HTR-8/SVneo (cell line): ENCODE results near the gene YEATS4.

Experiments
- DNase-seq: peaks from one replicate; pipeline ENCODE4 v3.0.0; 2011; ENCODE audit warnings: low spot score, mixed read lengths; ENCODE audit not compliant: insufficient read length
- FAIRE-seq: peaks from 2 replicates; lab custom pipeline; 2011; peaks lifted over from hg19 to GRCh38; lab: Jason Lieb, UNC

YEATS4 gene

DNA sequence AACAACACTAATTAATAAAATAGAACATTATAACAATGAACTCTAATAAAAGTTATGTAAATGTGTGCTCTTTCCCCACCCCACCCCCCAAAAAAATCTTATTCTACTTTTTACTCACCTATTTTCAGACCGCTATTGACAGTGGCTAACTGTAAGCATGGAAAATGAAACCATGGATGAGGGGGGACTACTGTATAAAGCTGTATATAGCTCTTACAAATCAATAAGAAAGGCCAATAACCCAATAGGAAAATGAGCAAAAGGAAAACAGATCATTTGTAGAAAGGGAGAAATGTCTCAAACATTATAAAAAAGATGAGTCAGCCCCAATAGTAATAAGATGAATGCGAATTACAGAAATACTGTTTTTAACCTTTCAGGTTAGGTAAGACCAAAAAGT lies 27.4 kb downstream of the YEATS4 start:
- DNase-seq (no peak), FAIRE-seq (no peak)

DNA sequence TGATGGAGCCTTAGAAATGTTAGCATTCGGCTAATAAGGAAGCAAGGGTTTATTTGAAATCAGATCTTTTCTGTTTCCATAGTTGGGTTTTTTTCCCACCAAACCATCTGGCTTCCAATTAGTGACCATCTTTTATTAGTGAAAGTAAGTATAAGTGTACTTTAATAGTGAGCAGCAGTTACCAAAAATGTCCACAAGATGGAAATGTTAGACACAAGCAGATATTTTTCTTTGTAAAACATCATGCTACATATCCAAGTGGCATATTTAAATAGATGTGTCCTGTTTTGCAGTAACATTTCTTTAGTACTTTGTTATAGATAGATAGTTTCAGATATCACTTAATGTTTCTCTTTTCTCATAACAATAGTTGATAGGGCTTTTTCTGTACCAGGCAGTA lies 28.8 kb downstream of the YEATS4 start:
- DNase-seq: peak; percentile 11
- no peak for FAIRE-seq

DNA sequence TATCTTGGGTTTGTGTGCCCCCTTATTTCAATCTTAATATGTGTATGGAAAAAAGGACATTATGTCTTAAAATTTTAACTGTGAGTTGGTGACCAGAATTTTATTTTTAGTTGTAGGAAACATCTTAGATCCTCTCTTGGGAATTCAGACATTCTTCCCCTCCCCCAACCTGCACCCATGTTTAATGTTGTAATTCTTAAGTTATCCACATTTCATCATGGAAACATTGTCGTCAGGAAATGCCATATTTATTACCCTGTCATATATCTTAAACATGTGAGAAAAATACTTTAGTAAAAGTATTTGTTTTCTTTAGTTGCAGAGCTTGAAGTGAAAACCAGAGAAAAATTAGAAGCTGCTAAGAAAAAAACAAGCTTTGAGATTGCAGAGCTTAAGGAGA lies 30.3 kb downstream of the YEATS4 start:
- DNase-seq (peak; percentile 19), FAIRE-seq (no peak)

DNA sequence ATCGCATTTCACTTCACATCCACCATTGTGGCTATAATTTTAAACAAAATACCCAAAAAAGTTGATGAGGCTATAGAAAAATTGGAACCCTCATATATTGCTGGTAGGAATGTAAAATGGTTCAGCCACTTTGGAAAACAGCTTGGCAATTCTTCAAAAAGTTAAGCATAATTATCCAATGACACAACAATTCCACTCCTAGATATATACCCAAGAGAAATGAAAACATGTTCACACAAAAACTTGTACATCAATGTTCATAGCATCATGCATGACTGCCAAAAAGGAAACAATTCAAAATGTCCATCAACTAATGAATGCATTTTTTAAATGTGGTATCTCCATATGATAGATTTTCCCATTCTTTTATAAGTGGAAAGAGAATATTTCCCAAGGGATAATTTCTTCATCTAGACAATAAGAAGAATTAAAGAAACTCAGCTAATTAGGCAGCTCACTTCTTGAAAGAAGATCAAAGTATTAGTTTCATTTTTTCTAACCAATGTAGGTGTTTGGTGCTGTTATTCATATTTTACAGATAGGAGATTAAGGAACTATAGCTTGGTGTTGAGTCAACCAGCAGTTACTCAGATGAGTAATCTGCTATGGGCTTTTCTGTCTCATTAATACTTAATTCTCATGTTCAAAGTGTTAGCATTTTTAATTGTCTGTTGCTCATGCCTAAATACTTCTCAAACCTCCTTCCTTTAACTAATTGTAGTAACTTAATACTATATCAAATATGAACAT lies 32.8 kb downstream of the YEATS4 start:
- FAIRE-seq: no peak
- DNase-seq: no peak

DNA sequence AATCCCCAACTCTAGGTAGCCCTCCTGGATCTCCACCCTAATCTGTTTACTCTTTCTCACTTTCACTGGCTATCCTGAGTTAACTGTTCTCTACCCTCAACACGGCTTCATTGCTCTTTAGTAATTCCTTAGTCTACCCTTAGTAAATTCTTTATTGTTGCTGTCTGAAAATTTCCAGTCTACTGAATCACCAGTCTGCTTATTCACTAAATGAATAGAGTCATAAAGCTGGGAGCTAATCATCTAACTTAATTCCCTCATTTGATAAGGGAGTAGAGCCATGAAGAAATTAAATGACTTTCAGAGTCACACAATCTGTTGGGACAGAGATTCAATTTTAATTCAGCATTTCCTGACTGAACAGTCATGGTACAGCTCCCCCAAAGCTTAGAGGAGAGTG lies 36.5 kb downstream of the YEATS4 start:
- FAIRE-seq: no peak
- DNase-seq: no peak

DNA sequence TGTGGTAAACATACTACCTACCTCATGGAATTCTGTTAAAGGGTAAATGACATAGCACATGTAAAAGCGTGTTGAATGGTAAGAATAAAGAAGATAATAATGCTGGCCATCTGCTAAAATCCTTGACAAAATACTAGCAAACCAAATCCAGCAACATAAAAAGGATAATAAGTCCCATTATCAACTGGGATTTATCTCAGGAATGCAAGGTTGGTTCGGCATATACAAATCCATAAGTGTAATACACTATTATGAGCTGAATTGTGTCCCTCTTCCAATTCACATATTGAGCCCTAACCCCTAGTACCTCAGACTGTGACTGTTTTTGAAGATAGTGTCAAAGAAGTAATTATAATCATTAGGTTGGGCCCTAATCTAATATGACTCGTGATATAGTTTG lies 37.4 kb downstream of the YEATS4 start:
- FAIRE-seq (no peak), DNase-seq (no peak)

DNA sequence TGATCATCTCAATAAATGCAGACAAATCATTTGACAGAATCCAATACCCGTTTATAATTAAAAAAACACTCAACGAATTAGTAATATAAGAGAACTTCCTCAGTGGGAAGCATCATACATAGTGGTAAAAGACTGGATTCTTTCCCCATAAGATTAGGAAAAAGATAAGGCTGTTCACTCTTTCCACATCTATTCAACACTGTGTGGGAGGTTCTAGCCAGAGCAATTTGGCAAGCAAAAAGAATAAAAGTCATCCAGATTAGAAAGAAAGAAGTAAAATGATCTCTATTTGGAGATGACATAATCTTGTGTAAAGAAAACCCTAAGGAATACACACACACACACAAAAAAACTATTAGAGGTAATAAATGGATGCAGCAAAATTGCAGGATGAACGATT lies 38.4 kb downstream of the YEATS4 start:
- DNase-seq: no peak
- FAIRE-seq: no peak

DNA sequence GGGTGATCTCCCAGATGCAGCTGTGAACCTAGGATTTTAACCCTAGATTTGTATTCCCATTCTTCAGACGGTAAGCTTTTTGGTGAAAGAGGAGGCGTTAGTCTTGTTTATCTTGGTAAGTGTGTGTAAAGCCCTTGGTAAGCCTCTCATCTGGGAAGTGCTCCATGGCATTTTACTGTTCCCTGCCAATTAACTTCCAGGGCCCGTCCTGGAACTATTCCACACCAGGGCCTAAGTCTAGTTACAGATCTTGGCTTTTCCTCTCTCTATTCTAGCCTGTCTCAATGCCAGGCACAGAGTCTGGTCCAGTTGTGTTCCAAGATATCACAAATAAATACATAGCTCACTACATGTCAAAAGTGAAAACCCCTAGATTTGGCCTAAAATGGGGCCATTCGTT lies 42.4 kb downstream of the YEATS4 start:
- FAIRE-seq (no peak), DNase-seq (no peak)

DNA sequence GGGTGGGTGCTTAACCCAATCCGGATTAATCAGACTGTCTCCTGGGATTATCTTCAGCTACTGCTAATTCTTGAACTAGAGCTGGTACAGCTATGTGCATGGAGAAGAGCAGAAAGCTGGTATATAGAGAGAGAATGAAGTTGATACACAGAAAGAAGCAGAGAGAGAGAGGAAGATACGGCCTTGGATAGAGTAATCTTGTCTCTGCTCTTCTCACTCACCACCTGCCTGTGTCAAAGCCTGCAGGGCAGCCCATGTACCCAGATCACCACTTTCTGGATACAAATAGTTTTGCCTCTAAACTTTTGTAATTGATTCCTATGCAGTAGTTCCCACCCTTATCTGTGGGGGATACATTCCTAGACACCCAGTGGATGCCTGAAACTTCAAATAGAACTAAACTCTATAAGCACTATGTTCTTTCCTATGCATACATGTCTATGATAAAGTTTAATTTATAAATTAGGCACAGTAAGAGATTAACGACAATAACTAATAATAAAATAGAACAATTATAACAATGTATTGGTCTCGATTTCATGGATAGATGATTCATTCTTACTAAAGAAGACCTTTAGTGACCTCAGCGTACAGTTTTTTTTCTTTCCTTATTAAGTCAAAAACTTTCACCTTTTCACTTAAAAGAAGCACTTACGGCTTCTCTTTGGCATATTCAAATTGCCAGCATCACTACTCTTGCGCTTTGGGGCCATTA lies 45.5 kb downstream of the YEATS4 start:
- no peak for FAIRE-seq

DNA sequence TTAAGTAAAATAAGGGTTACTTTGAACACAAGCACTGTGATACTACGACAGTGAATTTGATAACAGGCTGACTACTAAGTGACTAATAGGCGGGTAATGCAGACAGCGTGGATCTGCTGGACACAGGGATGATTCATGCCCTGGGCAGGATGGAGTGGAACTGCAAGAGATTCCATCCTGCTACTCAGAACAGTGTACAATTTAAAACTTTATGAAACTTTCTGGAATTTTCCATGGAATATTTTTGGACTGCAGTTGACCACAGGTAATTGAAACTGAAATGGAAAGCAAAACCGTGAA lies 46.0 kb downstream of the YEATS4 start:
- peak; percentile 44 for FAIRE-seq
- peak; percentile 78 for DNase-seq

More for the DNA sequence above, 45.5 kb downstream of the YEATS4 start:
- DNase-seq: no peak

DNA sequence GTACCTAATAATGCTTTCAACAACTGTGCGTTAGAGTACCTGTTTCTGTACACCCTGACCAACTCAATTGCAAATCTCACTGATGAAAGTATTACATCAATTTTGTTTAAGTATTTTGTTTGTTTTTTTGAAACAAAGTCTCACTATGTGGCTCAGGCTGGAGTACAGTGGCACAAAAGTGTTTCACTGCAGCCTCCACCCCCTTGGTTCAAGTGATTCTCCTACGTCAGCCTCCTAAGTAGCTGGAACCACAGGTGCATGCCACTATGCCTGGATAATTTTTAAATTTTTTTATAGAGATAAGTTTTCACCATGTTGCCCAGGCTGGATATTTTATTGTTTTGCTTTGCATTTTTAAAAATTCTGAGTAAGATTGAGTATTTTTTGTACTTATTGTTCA lies 46.7 kb downstream of the YEATS4 start:
- FAIRE-seq (no peak), DNase-seq (no peak)

DNA sequence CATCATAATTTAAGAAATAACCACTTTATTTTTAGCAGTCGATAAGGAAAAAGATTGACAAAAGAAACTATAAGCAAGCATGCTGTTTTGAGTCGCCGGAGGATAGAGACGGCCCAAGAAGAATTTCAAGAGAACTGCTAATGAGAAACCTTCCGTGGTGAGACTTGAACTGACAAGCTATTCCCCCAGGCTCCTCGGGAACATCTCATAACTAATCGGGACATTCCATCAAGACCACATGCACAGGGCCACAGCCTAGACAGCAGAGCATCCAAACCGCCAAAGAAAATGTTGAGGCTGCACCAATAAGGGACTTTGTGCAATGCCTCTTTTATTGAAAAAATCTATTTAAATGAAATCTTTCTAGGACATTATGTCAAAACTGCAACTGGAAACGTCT lies 51.0 kb downstream of the YEATS4 start:
- DNase-seq (no peak), FAIRE-seq (no peak)

DNA sequence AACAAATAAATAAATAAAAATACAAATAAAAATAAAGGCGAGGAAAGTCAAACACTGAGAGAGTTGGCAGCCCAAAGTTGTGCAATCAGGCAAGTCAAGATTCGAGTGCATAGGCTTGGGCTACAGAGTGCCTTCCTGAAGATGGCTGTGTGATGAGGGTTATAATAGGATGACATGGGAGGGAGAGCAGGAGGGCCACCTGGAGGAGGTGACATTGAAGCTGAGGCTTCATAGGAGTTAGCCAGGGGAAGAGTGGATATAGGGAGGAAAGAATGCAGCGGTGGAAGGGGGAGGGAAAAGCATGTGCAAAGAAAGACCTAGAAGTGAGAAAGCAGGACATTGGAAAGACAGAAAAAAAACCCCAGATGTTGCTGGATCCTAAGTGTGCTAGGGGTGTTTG lies 53.1 kb downstream of the YEATS4 start:
- no peak for FAIRE-seq
- DNase-seq: no peak

DNA sequence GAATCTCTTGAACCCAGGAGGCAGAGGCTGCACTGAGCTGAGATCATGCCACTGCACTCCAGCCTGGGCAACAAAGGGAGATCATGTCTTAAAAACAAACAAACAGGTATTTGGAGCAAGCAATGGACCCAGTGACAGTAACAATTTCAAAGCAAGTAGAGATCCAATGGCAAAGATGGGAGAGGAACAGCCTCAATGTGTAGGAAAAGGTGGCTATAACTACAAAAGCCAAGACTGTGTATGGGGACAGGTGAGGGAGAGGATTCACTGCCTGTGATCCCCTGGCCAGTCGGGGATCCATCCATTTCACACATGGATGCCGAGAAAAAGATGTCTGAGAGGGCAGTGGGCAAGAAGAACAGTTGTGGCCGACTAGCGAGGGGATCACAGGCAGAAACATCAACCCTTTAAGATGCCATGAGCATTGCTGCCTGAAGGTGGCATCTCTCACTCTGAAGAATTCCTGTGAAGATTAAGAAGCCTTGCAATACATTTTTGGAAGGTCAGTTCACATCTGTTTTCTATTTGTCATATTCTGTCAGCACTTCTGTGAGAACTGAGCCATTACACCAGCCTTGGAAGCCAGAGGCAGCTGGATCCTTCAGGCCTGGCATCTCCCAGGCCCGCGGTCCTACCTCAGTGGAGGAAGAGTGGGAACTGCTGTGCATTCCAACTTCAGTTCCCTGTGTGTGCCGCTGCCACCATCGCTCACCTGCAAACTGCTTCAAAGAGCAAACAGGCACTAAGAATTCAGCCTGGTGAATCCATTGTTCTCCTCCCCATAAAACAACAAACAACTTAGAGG lies 56.1 kb downstream of the YEATS4 start:
- DNase-seq: peak; percentile 87
- peak; percentile 58 for FAIRE-seq

DNA sequence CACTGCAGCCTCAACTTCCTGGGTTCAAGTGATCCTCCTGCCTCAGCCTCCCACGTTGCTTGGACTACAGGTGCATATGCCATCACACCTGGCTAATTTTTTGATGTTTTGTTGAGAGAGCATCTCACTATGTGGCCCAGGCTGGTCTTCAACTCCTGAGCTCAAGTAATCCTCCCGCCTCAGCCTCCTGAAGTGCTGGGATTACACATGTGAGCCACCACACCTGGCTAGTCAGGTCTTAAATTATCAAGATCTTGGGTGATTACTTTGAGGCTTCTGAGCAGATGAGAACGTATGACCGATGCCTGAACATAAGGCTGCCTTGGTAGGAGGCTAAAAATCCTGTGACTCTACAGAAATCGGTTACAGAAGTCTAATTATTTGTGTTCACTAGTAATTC lies 57.7 kb downstream of the YEATS4 start:
- DNase-seq (no peak), FAIRE-seq (no peak)

DNA sequence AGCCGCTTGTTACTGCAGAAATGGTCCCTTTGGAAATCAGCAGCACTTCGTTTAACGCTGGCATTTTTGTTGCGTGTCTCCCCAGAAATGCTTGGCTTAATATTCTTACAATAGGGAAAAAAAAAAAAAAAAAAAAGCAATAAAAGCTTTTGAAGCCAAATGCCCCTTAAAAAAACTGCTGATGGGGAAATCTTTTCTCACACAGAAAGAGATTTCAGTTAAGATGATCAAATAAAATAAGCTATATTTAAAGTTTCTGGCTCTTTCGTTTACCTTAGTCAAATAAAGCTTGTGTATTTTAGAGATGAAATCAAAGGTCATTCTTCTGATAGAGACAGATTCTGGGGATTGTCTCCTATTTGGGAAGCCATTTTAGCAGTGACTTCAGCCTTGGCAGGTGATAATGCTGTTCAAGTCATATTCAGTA lies 58.2 kb downstream of the YEATS4 start:
- no peak for DNase-seq
- no peak for FAIRE-seq

DNA sequence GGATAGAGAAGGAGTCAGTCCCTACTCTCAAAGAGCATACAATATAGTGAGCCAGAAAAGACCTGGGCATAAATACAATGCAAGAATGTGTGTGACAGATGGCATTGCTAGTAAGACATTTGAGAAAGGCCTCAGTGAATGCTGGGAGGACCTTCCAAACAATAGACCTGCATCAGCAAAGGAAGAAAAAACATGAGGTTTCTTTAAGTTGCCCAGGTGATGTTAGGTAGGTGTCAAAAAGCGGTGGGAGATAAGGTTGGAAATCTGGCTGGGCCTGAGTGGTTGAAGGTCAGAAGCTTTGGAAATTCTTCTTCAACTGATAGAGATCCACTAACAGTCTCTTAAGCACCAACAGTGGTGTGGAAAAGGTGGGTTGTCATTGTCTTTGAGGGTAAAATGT lies 60.2 kb downstream of the YEATS4 start:
- DNase-seq: no peak
- FAIRE-seq: no peak

DNA sequence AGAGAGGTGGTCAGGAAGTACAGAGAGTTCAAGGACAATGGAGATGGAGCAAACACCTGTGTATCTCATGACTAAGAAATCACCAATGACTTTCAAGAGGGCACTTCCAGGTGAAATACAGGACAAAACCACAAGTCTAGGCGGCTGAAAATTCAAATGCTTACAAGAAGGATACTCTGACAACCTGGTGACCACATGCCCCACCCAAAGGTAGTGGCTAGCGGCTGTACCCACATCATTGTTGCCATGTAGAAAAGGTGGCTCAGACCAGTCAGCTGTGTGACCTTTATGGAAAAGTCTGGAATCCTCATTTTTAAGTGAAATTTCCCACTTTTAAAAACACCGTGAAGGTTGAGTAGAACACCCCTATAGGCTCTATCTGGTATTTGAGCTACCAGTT lies 62.0 kb downstream of the YEATS4 start:
- DNase-seq: no peak
- no peak for FAIRE-seq

DNA sequence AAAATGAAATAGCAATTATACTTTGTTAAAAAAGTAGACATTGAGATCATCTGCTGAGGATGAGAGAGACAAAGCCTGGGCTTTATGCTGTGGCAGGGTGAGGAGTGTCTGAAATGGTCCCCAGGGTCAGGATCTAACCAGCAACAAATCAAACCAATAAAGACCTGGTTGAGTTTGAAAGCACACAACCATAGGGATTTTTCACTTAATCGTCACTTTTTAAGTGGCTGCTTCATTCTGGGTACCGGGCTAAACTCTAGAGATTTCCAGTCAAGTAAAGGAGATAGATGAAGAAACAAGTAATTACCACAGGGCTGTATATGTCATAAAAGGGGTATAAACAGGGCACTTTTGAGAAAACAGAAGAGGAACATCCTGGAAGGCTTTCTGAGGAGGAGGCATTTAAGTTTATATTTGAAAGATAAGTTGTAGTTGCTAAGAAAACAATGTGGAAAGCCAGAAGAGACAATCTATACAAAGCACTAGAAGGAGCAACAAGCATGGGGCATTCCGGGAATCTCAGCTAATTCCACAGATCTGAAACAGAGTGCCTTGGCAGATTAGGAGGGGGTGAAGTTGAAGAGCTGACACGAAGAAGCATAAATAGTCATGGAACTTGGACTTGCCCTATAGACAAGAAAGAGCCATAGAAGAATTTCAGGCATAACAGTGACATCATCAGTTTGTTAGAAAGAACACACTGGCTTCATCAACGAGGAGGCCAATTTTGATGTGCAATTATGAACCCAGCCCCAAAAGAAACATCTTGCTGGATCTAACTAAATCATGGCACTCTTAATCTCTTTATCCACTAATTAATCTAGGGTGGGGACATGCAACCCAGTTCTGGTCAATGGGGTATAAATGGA lies 63.7 kb downstream of the YEATS4 start:
- FAIRE-seq: no peak
- DNase-seq: no peak

DNA sequence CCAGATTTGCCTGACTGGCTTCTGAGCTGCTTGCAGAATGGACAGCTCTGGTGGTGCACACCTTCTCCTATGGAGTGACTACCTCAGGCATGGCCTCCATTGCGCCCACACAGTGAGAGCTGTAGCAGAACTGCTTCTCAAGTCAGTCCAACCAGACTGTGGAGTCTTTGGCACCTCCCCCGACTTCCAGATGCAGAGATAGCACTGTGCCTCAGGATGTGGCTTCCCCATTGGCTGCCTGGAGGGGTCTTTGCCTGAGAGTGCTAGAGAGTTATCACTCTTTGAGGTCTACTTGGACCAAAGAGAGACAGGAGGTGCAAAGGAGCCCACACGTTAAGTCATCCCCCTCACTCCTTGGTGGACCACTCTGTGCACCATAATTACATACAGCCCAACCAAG lies 65.9 kb downstream of the YEATS4 start:
- no peak for DNase-seq

More for the DNA sequence above, 65.9 kb downstream of the YEATS4 start:
- no peak for FAIRE-seq
